Measurements from ENCODE around the gene VWA7.

DNA sequence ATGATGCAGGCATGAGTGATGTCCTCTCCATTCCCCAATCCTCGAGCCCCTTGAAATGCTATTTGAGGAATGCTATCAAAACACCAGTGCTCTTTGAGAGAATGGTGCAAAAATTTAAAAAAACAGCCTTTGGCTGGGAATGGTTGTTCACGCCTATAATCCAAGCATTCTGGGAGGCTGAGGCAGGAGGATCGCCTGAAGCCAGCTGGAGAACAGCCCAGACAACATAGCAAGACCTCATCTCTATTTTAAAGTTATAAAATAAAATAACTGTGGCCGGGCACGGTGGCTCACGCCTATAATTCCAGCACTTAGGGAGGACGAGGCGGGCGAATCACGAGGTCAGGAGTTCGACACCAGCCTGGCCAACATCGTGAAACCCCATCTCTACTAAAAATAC is 22.7 kb upstream of the VWA7 start:
- TF ChIP-seq, protein P1, sequence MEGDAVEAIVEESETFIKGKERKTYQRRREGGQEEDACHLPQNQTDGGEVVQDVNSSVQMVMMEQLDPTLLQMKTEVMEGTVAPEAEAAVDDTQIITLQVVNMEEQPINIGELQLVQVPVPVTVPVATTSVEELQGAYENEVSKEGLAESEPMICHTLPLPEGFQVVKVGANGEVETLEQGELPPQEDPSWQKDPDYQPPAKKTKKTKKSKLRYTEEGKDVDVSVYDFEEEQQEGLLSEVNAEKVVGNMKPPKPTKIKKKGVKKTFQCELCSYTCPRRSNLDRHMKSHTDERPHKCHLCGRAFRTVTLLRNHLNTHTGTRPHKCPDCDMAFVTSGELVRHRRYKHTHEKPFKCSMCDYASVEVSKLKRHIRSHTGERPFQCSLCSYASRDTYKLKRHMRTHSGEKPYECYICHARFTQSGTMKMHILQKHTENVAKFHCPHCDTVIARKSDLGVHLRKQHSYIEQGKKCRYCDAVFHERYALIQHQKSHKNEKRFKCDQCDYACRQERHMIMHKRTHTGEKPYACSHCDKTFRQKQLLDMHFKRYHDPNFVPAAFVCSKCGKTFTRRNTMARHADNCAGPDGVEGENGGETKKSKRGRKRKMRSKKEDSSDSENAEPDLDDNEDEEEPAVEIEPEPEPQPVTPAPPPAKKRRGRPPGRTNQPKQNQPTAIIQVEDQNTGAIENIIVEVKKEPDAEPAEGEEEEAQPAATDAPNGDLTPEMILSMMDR (IDR thresholded peaks at IDR 0.05) = no peak
- TF ChIP-seq POLR2A (IDR thresholded peaks at IDR 0.05) = no peak
